ENCODE results near the gene FAM151B.
"Not testable (repeated sequence)": the region's sequence is repeated elsewhere in the genome, so short reads cannot be mapped to it uniquely, and the experiment has no call there.

The FAM151B gene

GRCh38 chr5:80503641-80504040 lies 15.7 kb downstream of the FAM151B start:
- no peak for DNase-seq (ENCODE audit: low read depth in 2 of 2)

GRCh38 chr5:80504833-80505232 lies 16.9 kb downstream of the FAM151B start:
- DNase-seq (ENCODE audit: low read depth in 2 of 2), result no peak

- DNase-seq (ENCODE audit: low read depth in 2 of 2), result no peak
These were observed 19.8 kb downstream of the FAM151B start for GRCh38 chr5:80507663-80508062.

GRCh38 chr5:80508844-80509243 lies 20.9 kb downstream of the FAM151B start:
- DNase-seq (ENCODE audit: low read depth in 2 of 2), result no peak

GRCh38 chr5:80509362-80509761 lies 21.5 kb downstream of the FAM151B start:
- DNase-seq (ENCODE audit: low read depth in 2 of 2), result no peak

GRCh38 chr5:80516826-80517225 lies 28.9 kb downstream of the FAM151B start:
- DNase-seq (ENCODE audit: low read depth in 2 of 2), result no peak

GRCh38 chr5:80540691-80541090 lies 52.8 kb downstream of the FAM151B start:
- no peak for DNase-seq (ENCODE audit: low read depth in 2 of 2)

GRCh38 chr5:80541392-80541791 lies 53.5 kb downstream of the FAM151B start:
- DNase-seq (ENCODE audit: low read depth in 2 of 2), result no peak

- no peak for DNase-seq (ENCODE audit: low read depth in 2 of 2)
These were observed 66.7 kb downstream of the FAM151B start for GRCh38 chr5:80554646-80555045.

GRCh38 chr5:80555099-80555498 lies 67.2 kb downstream of the FAM151B start:
- DNase-seq (ENCODE audit: low read depth in 2 of 2), result no peak

- DNase-seq (ENCODE audit: low read depth in 2 of 2), result no peak
These were observed 71.3 kb downstream of the FAM151B start for GRCh38 chr5:80559244-80559643.

- DNase-seq (ENCODE audit: low read depth in 2 of 2), result no peak
These were observed 77.4 kb downstream of the FAM151B start for GRCh38 chr5:80565330-80565729.

GRCh38 chr5:80566711-80567259 lies 78.9 kb downstream of the FAM151B start:
- DNase-seq (ENCODE audit: low read depth in 2 of 2), result no peak

- DNase-seq (ENCODE audit: low read depth in 2 of 2), result no peak
These were observed 80.4 kb downstream of the FAM151B start for GRCh38 chr5:80568251-80568650.

GRCh38 chr5:80569086-80569960 lies 81.4 kb downstream of the FAM151B start:
- DNase-seq (ENCODE audit: low read depth in 2 of 2), result no peak

- no peak for DNase-seq (ENCODE audit: low read depth in 2 of 2)
These were observed 82.3 kb downstream of the FAM151B start, which contains the start of gene ANKRD34B for GRCh38 chr5:80569961-80570786. Gene ANKRD34B, minus strand, starts transcription at chr5:80570280. Its CDS starts 10,261 bp downstream, at chr5:80560019.

- DNase-seq (ENCODE audit: low read depth in 2 of 2), result no peak
These were observed 85.2 kb downstream of the FAM151B start for GRCh38 chr5:80573062-80573461.

- DNase-seq (ENCODE audit: low read depth in 2 of 2), result no peak
These were observed 88.5 kb downstream of the FAM151B start for GRCh38 chr5:80576383-80576782.

GRCh38 chr5:80577707-80578106 lies 89.8 kb downstream of the FAM151B start:
- DNase-seq (ENCODE audit: low read depth in 2 of 2), result no peak

GRCh38 chr5:80579050-80579449 lies 91.2 kb downstream of the FAM151B start:
- DNase-seq (ENCODE audit: low read depth in 2 of 2), result no peak

GRCh38 chr5:80580291-80580690 lies 92.4 kb downstream of the FAM151B start:
- DNase-seq (ENCODE audit: low read depth in 2 of 2), result not testable (repeated sequence)

- DNase-seq (ENCODE audit: low read depth in 2 of 2), result no peak
These were observed 96.9 kb downstream of the FAM151B start for GRCh38 chr5:80584770-80585169.

Data from stimulated activated CD8-positive, alpha-beta memory T cell treated with anti-CD3 and anti-CD28 coated beads, Interleukin-7, amount 100 ng/mL, for 4 hours (primary cell).